Measurements from ENCODE around the gene EBF4.
"Not testable (repeated sequence)": the region's sequence is repeated elsewhere in the genome, so short reads cannot be mapped to it uniquely, and the experiment has no call there.

The EBF4 gene

GRCh38 chr20:2691127-2691526 lies 1.5 kb upstream of the EBF4 start:
- Mint-ChIP-seq H3K27ac (no peak overlapping the region), H3K4me1 (ENCODE audit: low read depth) (peaks cover 20% of the 10 kb centered on the region), H3K4me3 (peak overlapping the region; percentile 76), H3K36me3 (ENCODE audit: low read depth) (no peaks in the 10 kb centered on the region), H3K27me3 (peaks cover 42% of the 10 kb centered on the region), H3K9me3 (no peaks in the 10 kb centered on the region)
- no peak for DNase-seq

GRCh38 chr20:2691663-2692035 lies 931 bp upstream of the EBF4 start:
- Mint-ChIP-seq H3K36me3 (ENCODE audit: low read depth) (no peaks in the 10 kb centered on the region), H3K27me3 (peaks cover 46% of the 10 kb centered on the region), H3K9me3 (no peaks in the 10 kb centered on the region), H3K4me1 (ENCODE audit: low read depth) (peaks cover 20% of the 10 kb centered on the region), H3K4me3 (peak overlapping the region; percentile 76), H3K27ac (peak overlapping the region; percentile 70)
- DNase-seq = no peak

- H3K4me1 Mint-ChIP-seq (ENCODE audit: low read depth) = peaks cover 15% of the 10 kb centered on the region
Observed at GRCh38 chr20:2692886-2693285, 306 bp downstream of the EBF4 start.

GRCh38 chr20:2693286-2694007 lies 867 bp downstream of the EBF4 start:
- Mint-ChIP-seq H3K27ac (no peak overlapping the region), H3K4me3 (peak overlapping the region; percentile 8), H3K27me3 (peaks cover 50% of the 10 kb centered on the region), H3K4me1 (ENCODE audit: low read depth) (peaks cover 9% of the 10 kb centered on the region), H3K36me3 (ENCODE audit: low read depth) (no peaks in the 10 kb centered on the region), H3K9me3 (no peaks in the 10 kb centered on the region)
- DNase-seq = peak; percentile 66

More at GRCh38 chr20:2692886-2693285, 306 bp downstream of the EBF4 start:
- Mint-ChIP-seq H3K27ac (no peak overlapping the region), H3K9me3 (no peaks in the 10 kb centered on the region), H3K4me3 (no peak overlapping the region), H3K36me3 (ENCODE audit: low read depth) (no peaks in the 10 kb centered on the region), H3K27me3 (peaks cover 50% of the 10 kb centered on the region)
- no peak for DNase-seq

GRCh38 chr20:2694008-2694471 lies 1.5 kb downstream of the EBF4 start:
- Mint-ChIP-seq H3K36me3 (ENCODE audit: low read depth) (no peaks in the 10 kb centered on the region), H3K27ac (no peak overlapping the region), H3K9me3 (no peaks in the 10 kb centered on the region), H3K27me3 (peaks cover 50% of the 10 kb centered on the region), H3K4me1 (ENCODE audit: low read depth) (peaks cover 9% of the 10 kb centered on the region), H3K4me3 (peak overlapping the region; percentile 18)
- no peak for DNase-seq

- H3K27me3 Mint-ChIP-seq = peaks cover 50% of the 10 kb centered on the region
- no peaks in the 10 kb centered on the region for H3K9me3 Mint-ChIP-seq
- no peak for DNase-seq
- no peak overlapping the region for H3K27ac Mint-ChIP-seq
- H3K36me3 Mint-ChIP-seq (ENCODE audit: low read depth) = no peaks in the 10 kb centered on the region
- H3K4me3 Mint-ChIP-seq = no peak overlapping the region
- peaks cover 9% of the 10 kb centered on the region for H3K4me1 Mint-ChIP-seq (ENCODE audit: low read depth)
Observed at GRCh38 chr20:2694519-2694918, 1.9 kb downstream of the EBF4 start.

- Mint-ChIP-seq H3K4me1 (ENCODE audit: low read depth) (peaks cover 9% of the 10 kb centered on the region), H3K36me3 (ENCODE audit: low read depth) (no peaks in the 10 kb centered on the region), H3K27me3 (peaks cover 47% of the 10 kb centered on the region), H3K4me3 (no peak overlapping the region), H3K27ac (no peak overlapping the region), H3K9me3 (no peaks in the 10 kb centered on the region)
- peak; percentile 21 for DNase-seq
Observed at GRCh38 chr20:2695206-2695983, 2.8 kb downstream of the EBF4 start.

- H3K36me3 Mint-ChIP-seq (ENCODE audit: low read depth); H3K27ac Mint-ChIP-seq; H3K9me3 Mint-ChIP-seq; H3K4me3 Mint-ChIP-seq; H3K4me1 Mint-ChIP-seq (ENCODE audit: low read depth): not testable (repeated sequence)
- peaks cover 43% of the 10 kb centered on the region for H3K27me3 Mint-ChIP-seq
- peak; percentile 2 for DNase-seq
Observed at GRCh38 chr20:2695984-2696525, 3.5 kb downstream of the EBF4 start.

GRCh38 chr20:2696646-2697045 lies 4.1 kb downstream of the EBF4 start:
- DNase-seq = peak; percentile 6
- peaks cover 6% of the 10 kb centered on the region for H3K4me1 Mint-ChIP-seq (ENCODE audit: low read depth)
- H3K36me3 Mint-ChIP-seq (ENCODE audit: low read depth) = no peaks in the 10 kb centered on the region
- no peak overlapping the region for H3K4me3 Mint-ChIP-seq
- H3K27me3 Mint-ChIP-seq = peaks cover 37% of the 10 kb centered on the region
- no peaks in the 10 kb centered on the region for H3K9me3 Mint-ChIP-seq
- H3K27ac Mint-ChIP-seq = no peak overlapping the region

GRCh38 chr20:2697768-2698167 lies 5.2 kb downstream of the EBF4 start:
- H3K9me3 Mint-ChIP-seq = no peaks in the 10 kb centered on the region
- peaks cover 31% of the 10 kb centered on the region for H3K27me3 Mint-ChIP-seq
- H3K36me3 Mint-ChIP-seq (ENCODE audit: low read depth) = no peaks in the 10 kb centered on the region
- no peak overlapping the region for H3K4me3 Mint-ChIP-seq
- peak; percentile 22 for DNase-seq
- H3K4me1 Mint-ChIP-seq (ENCODE audit: low read depth) = no peaks in the 10 kb centered on the region
- H3K27ac Mint-ChIP-seq = no peak overlapping the region

GRCh38 chr20:2698186-2698817 lies 5.7 kb downstream of the EBF4 start:
- peaks cover 31% of the 10 kb centered on the region for H3K27me3 Mint-ChIP-seq
- peak; percentile 25 for DNase-seq
- no peaks in the 10 kb centered on the region for H3K9me3 Mint-ChIP-seq
- H3K36me3 Mint-ChIP-seq (ENCODE audit: low read depth) = no peaks in the 10 kb centered on the region
- H3K4me1 Mint-ChIP-seq (ENCODE audit: low read depth) = no peaks in the 10 kb centered on the region
- H3K4me3 Mint-ChIP-seq = no peak overlapping the region
- no peak overlapping the region for H3K27ac Mint-ChIP-seq

GRCh38 chr20:2698912-2699311 lies 6.3 kb downstream of the EBF4 start:
- Mint-ChIP-seq H3K27ac (no peak overlapping the region), H3K4me1 (ENCODE audit: low read depth) (no peaks in the 10 kb centered on the region), H3K27me3 (peaks cover 30% of the 10 kb centered on the region)

GRCh38 chr20:2699775-2700413 lies 7.3 kb downstream of the EBF4 start:
- no peaks in the 10 kb centered on the region for H3K4me1 Mint-ChIP-seq (ENCODE audit: low read depth)
- no peaks in the 10 kb centered on the region for H3K9me3 Mint-ChIP-seq
- H3K27me3 Mint-ChIP-seq = peaks cover 20% of the 10 kb centered on the region

More at GRCh38 chr20:2698912-2699311, 6.3 kb downstream of the EBF4 start:
- Mint-ChIP-seq H3K4me3 (no peak overlapping the region), H3K36me3 (ENCODE audit: low read depth) (no peaks in the 10 kb centered on the region), H3K9me3 (no peaks in the 10 kb centered on the region)
- peak; percentile 18 for DNase-seq

GRCh38 chr20:2700913-2701620 lies 8.5 kb downstream of the EBF4 start:
- H3K27me3 Mint-ChIP-seq = peaks cover 9% of the 10 kb centered on the region
- no peaks in the 10 kb centered on the region for H3K4me1 Mint-ChIP-seq (ENCODE audit: low read depth)
- no peaks in the 10 kb centered on the region for H3K9me3 Mint-ChIP-seq
- no peak overlapping the region for H3K4me3 Mint-ChIP-seq
- H3K27ac Mint-ChIP-seq = no peak overlapping the region
- H3K36me3 Mint-ChIP-seq (ENCODE audit: low read depth) = no peaks in the 10 kb centered on the region
- no peak for DNase-seq

More at GRCh38 chr20:2699775-2700413, 7.3 kb downstream of the EBF4 start:
- H3K4me3 Mint-ChIP-seq = no peak overlapping the region
- DNase-seq = peak; percentile 22
- no peak overlapping the region for H3K27ac Mint-ChIP-seq
- no peaks in the 10 kb centered on the region for H3K36me3 Mint-ChIP-seq (ENCODE audit: low read depth)
